Heart left ventricle (tissue), 13 donors: ENCODE results near the gene DNAJA4.

Source experiments
- CTCF ChIP-seq, 12 donors: fragments of 200-600 bp; sonication (generic) in 4 of 12; IDR thresholded peaks; one replicate each; pipeline versions ENCODE4 v1.5.0 to v1.8.0; 2018 to 2022; ENCODE audit warnings: antibody characterized with exemption in 12 of 12, mild to moderate bottlenecking in 5 of 12
- POLR2A ChIP-seq, 2 donors: fragments of 450-650 bp; IDR thresholded peaks; one replicate each; pipeline ENCODE4 v1.6.1; 2017; ENCODE audit warnings: antibody characterized with exemption in 2 of 2, mild to moderate bottlenecking in 2 of 2, moderate library complexity in 2 of 2
- donor health status: ischemic (EF 13 %, LVEDD 7.1; RV severe dilation, severe dysfunction).
- donor health status: DM: no; HTN: yes; CAD: no.
- donor health status: DM: no; HTN: no; CAD: no.
- donor health status: ischemic (EF 25% LVEDD 6.9; RV normal size, moderate dysfunction).
- donor health status: ischemic (EF 25% LVEDD 5.7; RV mildly dilated, moderate dysfunction).
- donor health status: ischemic (EF 35%, LVEDD 5.7; RV mildly dilated, moderate dysfunction).
- donor health status: nonischemic (EF 11% LVEDD 7.7; RV severe dilation, severe dysfunction).
- donor health status: DM: yes; HTN: yes; CAD: no.
- donor health status: PGD.
- donor health status: ischemic (EF 29% LVEDD 5.4; RV normal size, mild dysfunction).
- donor health status: nonischemic (EF 23%, LVEDD 6.1; RV moderate dilation, normal function).

- TF ChIP-seq CTCF (IDR thresholded peaks at IDR 0.05) (no peak), POLR2A (IDR thresholded peaks at IDR 0.05) (no peak)
Observed at GRCh38 chr15:78284758-78285157, 20.4 kb downstream of the DNAJA4 start.
